Keratinocyte (primary cell): Measurements from ENCODE around the gene PPP4C.

Experiments
- CTCF ChIP-seq, 3 experiments: IDR thresholded peaks in 1 of 3; conservative IDR thresholded peaks in 1 of 3; optimal IDR thresholded peaks in 1 of 3; 2 replicates in 2 of 3; 3 replicates in 1 of 3; pipeline versions ENCODE3 to v1.5.1; 2011; ENCODE audit warnings: low read length in 3 of 3, mild to moderate bottlenecking in 3 of 3, moderate library complexity in 2 of 3, control low read depth in 1 of 3, inconsistent platforms in 1 of 3; ENCODE audit not compliant: insufficient read depth in 2 of 3; ENCODE audit errors: extremely low read depth in 1 of 3
- EZH2 ChIP-seq: IDR thresholded peaks from one replicate; pipeline ENCODE4 v1.6.1; 2012; ENCODE audit warnings: inconsistent platforms, mild to moderate bottlenecking, low read length, moderate library complexity

DNA sequence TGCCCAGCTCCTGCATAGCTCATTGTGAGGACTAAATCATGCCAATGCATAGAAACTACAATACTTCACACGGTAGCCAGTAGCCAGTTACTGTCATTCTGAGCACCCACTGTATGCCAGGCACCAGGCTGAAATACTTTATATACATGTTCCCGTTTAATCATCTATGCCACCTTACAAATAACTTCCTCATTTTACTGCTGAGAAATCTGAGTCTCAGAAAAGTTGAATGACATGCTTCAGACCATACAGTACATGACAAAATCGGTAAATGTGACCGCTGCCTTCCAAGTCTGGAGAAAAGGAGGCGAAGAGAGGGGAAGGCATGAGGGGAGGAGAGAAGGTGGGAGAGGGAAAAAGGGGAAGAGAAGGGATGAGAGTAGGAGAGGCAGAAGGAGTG is 35.6 kb upstream of the PPP4C start:
- TF ChIP-seq CTCF (optimal IDR thresholded peaks at IDR 0.05 in 1 of 3, IDR thresholded peaks at IDR 0.05 in 1 of 3, conservative IDR thresholded peaks at IDR 0.05 in 1 of 3; ENCODE audit: extremely low read depth in 1 of 3, insufficient read depth in 2 of 3, low read length in 3 of 3) (no peak), EZH2 (no peak)
